HEK293T (cell line): Measurements from ENCODE around the gene SLC25A21.
"Not testable (repeated sequence)": the region's sequence is repeated elsewhere in the genome, so short reads cannot be mapped to it uniquely, and the experiment has no call there.

ENCODE experiments used
- CTCF ChIA-PET: fragments of 350-600 bp; formaldehyde crosslinking; extraction: SDS; loops from one replicate; lab custom pipeline; 2021; ENCODE audit warnings: antibody characterized with exemption, inconsistent platforms; lab: Yijun Ruan, JAX
- POLR2A ChIA-PET: fragments of 350-600 bp; formaldehyde crosslinking; extraction: SDS; loops from one replicate; lab custom pipeline; 2020; ENCODE audit warnings: antibody characterized with exemption, inconsistent platforms; lab: Yijun Ruan, JAX
- DNase-seq: peaks from one replicate; pipeline ENCODE4 v3.0.0; 2012; ENCODE audit warnings: mixed read lengths; ENCODE audit errors: extremely low spot score
- ARNT ChIP-seq: fragments of 450-650 bp; IDR thresholded peaks from 2 replicates; pipeline ENCODE4 v1.6.1; 2017; ENCODE audit warnings: mild to moderate bottlenecking
- BHLHE40 ChIP-seq: fragments of 450-650 bp; IDR thresholded peaks from 2 replicates; pipeline ENCODE4 v1.6.1; 2016; ENCODE audit warnings: mild to moderate bottlenecking, moderate library complexity, borderline replicate concordance
- CTBP1 ChIP-seq: fragments of 450-650 bp; IDR thresholded peaks from 2 replicates; pipeline ENCODE4 v1.6.1; 2016; ENCODE audit warnings: borderline replicate concordance
- ELF4 ChIP-seq: fragments of 450-650 bp; IDR thresholded peaks from 2 replicates; pipeline ENCODE4 v1.6.1; 2017; ENCODE audit warnings: antibody characterized with exemption
- FOXA1 ChIP-seq: fragments of 450-650 bp; IDR thresholded peaks from 2 replicates; pipeline ENCODE4 v1.6.1; 2016; ENCODE audit warnings: mild to moderate bottlenecking
- FOXK2 ChIP-seq: fragments of 450-650 bp; IDR thresholded peaks from 2 replicates; pipeline ENCODE4 v1.6.1; 2016; ENCODE audit warnings: mild to moderate bottlenecking
- FOXM1 ChIP-seq: fragments of 450-650 bp; IDR thresholded peaks from 2 replicates; pipeline ENCODE4 v1.6.1; 2017; ENCODE audit warnings: mild to moderate bottlenecking, borderline replicate concordance
- HDGF ChIP-seq: fragments of 450-650 bp; IDR thresholded peaks from 2 replicates; pipeline ENCODE4 v1.6.1; 2017; ENCODE audit warnings: antibody characterized with exemption, borderline replicate concordance
- L3MBTL2 ChIP-seq: fragments of 450-650 bp; conservative IDR thresholded peaks from 2 replicates; pipeline ENCODE4 v1.6.1; 2016; ENCODE audit warnings: mild to moderate bottlenecking
- LEF1 ChIP-seq: fragments of 450-650 bp; IDR thresholded peaks from 2 replicates; pipeline ENCODE4 v1.6.1; 2017; ENCODE audit warnings: mild to moderate bottlenecking, borderline replicate concordance
- NFRKB ChIP-seq: fragments of 450-650 bp; IDR thresholded peaks from 2 replicates; pipeline ENCODE4 v1.6.1; 2016; ENCODE audit warnings: mild to moderate bottlenecking, moderate library complexity
- PKNOX1 ChIP-seq: fragments of 450-650 bp; IDR thresholded peaks from 2 replicates; pipeline ENCODE4 v1.6.1; 2016
- SP1 ChIP-seq: fragments of 450-650 bp; IDR thresholded peaks from 2 replicates; pipeline ENCODE4 v1.6.1; 2017
- SUZ12 ChIP-seq: fragments of 450-650 bp; IDR thresholded peaks from 2 replicates; pipeline ENCODE4 v1.6.1; 2016; ENCODE audit warnings: mild to moderate bottlenecking
- TARDBP ChIP-seq: fragments of 450-650 bp; IDR thresholded peaks from 2 replicates; pipeline ENCODE4 v1.6.1; 2016
- ZNF384 ChIP-seq: fragments of 450-650 bp; IDR thresholded peaks from 2 replicates; pipeline ENCODE4 v1.6.1; 2016

The SLC25A21 gene

DNA sequence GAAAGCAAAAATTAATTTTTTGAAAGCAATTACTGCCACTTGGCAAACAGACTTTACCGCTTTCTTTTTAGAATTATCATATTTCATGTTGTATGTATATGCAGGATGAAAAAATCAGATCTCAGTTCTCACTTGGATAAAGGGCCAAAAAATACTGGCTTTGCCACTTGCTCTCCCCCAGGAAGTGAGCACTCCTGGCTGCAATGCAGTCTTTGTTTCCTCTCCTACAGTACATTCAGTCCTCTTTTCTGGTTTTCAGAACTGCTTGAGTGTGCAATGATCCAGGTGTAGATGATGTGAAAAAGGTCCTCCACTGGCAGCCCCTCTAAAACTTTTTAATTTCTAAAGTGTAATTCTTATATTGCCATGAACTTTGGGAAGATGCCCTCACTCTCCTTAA lies 183.4 kb downstream of the SLC25A21 start:
- no peak for TF ChIP-seq FOXM1
- no peak for TF ChIP-seq BHLHE40
- TF ChIP-seq FOXA1, result no peak
- TF ChIP-seq LEF1, result no peak
- TF ChIP-seq PKNOX1, result no peak
- no peak for TF ChIP-seq L3MBTL2
- ChIA-PET POLR2A (no interaction called here), CTCF (no interaction called here)
- DNase-seq, result no peak

DNA sequence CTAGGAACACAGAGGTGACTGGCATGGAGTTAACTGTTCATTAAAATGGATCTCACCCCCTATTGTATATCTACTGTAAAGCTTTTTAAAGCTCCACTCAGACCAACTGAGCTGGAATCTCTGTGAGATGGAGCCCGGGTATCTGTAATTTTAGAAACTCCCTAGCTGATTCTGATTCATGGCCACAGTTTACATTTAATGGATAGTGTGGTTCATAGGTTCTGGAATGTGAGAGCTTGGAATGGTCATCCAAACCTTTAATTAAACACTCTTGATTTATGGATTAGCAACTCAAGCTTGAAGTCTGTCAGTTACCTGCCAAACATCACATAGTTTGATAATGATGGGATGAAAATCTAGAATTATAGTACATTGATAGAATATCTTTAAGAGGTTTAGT lies 183.8 kb downstream of the SLC25A21 start:
- CTCF ChIA-PET, result interaction anchor here (0.7 kb wide), 1 partner anchor 125 kb away, joined by 3 read pairs; no protein-coding TSS in a partner anchor
- DNase-seq, result no peak
- POLR2A ChIA-PET, result no interaction called here
- TF ChIP-seq TARDBP, result no peak
- TF ChIP-seq CTBP1, result no peak
- TF ChIP-seq PKNOX1, result peak; percentile 29; the same call in 1 of the 2 replicates

DNA sequence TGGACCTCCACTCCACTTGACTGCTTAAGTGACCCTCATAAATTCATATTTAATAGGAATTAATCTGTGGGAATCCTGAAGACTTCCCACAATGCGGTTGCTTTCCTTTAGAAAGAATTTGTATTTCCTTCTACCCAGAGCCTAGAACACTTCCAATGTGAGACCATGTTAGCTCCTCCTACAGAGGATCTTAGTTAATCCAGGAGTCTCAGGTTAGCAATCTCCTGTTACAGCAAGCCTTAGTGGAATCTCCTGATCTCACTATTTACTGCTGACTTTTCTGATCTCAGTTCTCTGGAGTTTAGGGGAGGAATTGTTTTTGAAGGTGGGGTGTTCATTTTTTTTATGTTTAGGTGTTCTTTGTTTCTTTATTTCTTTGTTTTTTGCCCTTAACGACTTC lies 186.0 kb downstream of the SLC25A21 start:
- TF ChIP-seq ZNF384, result no peak
- no peak for TF ChIP-seq BHLHE40
- TF ChIP-seq LEF1, result no peak
- no peak for TF ChIP-seq SUZ12
- no peak for TF ChIP-seq ARNT
- TF ChIP-seq PKNOX1, result no peak
- no peak for TF ChIP-seq CTBP1
- TF ChIP-seq NFRKB, result no peak
- no peak for TF ChIP-seq FOXM1
- no peak for TF ChIP-seq ELF4
- no peak for TF ChIP-seq FOXA1
- no peak for TF ChIP-seq TARDBP
- no peak for TF ChIP-seq FOXK2
- no peak for TF ChIP-seq L3MBTL2
- no peak for TF ChIP-seq SP1
- no peak for TF ChIP-seq HDGF
- CTCF ChIA-PET, result no interaction called here
- POLR2A ChIA-PET, result no interaction called here
- no peak for DNase-seq

- ChIA-PET CTCF (no interaction called here), POLR2A (no interaction called here)
- DNase-seq, result no peak
- TF ChIP-seq ELF4 (no peak), ZNF384 (no peak), FOXK2 (no peak)
Measured at GRCh38 chr14:36981832-36982529, 190.4 kb downstream of the SLC25A21 start.

- CTCF ChIA-PET, DNase-seq, POLR2A ChIA-PET: not testable (repeated sequence)
Measured at GRCh38 chr14:36980413-36980812, 192.0 kb downstream of the SLC25A21 start.

DNA sequence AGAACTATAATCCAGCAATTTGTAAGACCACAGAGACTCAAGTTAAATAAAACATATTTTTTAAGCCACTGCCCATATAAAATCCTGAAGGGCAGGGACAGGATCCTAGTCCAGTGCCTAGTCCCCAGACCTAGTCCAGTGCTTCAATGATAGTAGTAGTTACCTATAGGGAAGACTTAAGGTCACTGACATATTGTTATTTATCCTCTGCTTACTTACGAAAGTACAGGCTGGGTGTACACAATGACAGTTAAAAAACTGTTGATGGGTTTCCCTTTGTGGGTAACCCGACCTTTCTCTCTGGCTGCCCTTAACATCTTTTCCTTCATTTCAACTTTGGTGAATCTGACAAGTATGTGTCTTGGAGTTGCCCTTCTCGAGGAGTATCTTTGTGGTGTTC lies 192.5 kb downstream of the SLC25A21 start:
- TF ChIP-seq PKNOX1 (no peak), CTBP1 (no peak)
- CTCF ChIA-PET, result no interaction called here
- POLR2A ChIA-PET, result no interaction called here

GRCh38 chr14:36976571-36977023 lies 195.8 kb downstream of the SLC25A21 start:
- ChIA-PET POLR2A (no interaction called here), CTCF (interaction anchor here (1.0 kb wide), 1 partner anchor 140 kb away, joined by 3 read pairs; no protein-coding TSS in a partner anchor)
- DNase-seq, result no peak
- no peak for TF ChIP-seq TARDBP
- TF ChIP-seq ELF4, result no peak
- no peak for TF ChIP-seq FOXM1
- TF ChIP-seq L3MBTL2, result no peak
- no peak for TF ChIP-seq CTBP1
- TF ChIP-seq FOXK2, result no peak
- no peak for TF ChIP-seq NFRKB
- TF ChIP-seq BHLHE40, result no peak

More for the DNA sequence above, 192.5 kb downstream of the SLC25A21 start:
- no peak for DNase-seq
